ENCODE measurements around the gene POM121.
"Not testable (repeated sequence)": the region's sequence is repeated elsewhere in the genome, so short reads cannot be mapped to it uniquely, and the experiment has no call there.

The POM121 gene

GRCh38 chr7:72997887-72998468 lies 73.1 kb downstream of the POM121 start:
- not testable (repeated sequence) for DNase-seq (ENCODE audit: low spot score)

Measured in putamen (tissue), 1 donor.